Femur (tissue), 1 donor: ENCODE data around the gene XPNPEP1.

Experiments used
- DNase-seq: peaks from one replicate; pipeline ENCODE4 v3.0.0-alpha.2; 2017

XPNPEP1 gene

DNA sequence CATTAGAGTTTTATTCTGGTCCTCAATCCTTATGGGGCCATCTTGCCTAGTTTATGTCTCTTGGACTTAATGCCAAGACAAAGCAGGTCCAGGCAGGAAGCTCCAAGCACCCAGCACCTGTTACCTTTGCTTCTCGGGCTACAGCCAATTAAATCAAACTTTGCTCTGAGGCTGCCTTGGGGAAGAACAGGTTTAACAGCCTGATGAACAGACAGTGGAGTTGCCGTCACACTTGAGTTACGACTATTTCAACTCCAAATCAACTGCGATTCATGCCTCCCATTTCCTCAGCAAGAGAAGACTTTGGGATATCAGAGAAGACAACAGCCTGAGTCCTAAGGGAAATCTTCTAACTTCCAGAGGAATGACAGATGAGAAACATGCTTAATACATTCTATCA is 62.2 kb downstream of the XPNPEP1 start:
- DNase-seq: no peak

DNA sequence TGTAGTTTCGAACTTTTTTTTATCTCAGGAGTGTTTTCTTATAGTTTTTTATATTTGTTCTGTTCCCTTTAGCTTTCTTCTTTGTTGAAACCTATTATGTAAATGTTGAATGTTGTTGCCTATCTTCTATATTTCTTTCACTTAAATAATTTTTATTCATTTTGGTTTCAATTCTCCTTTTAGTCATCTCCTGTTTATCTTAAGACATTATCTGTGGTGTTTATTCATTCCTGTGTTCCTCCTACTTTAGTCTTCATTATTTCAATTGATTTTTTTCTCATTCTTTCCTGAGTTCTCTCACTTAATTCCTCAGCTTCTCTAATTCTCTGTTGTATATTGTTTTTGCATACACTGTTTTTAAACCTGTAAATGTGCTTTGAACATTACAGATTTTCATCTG is 64.1 kb downstream of the XPNPEP1 start:
- no peak for DNase-seq

DNA sequence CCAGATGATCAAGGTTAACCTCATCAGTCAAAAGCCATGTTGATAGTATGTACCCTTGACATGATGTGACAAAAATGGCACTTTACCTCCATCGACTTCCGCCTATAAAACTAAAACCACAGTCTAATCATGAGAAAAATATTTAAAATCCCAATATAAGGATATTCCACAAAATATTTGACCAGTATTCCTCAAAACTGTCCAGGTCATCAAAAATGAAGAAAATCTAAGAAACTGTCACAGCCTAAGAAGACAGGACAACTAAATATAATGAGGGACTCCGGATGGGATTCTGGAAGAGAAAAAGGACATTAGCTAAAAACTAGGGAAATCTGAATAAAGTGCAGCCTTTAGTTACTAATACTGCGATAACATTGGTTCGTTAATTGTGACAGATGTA is 67.6 kb downstream of the XPNPEP1 start:
- no peak for DNase-seq

DNA sequence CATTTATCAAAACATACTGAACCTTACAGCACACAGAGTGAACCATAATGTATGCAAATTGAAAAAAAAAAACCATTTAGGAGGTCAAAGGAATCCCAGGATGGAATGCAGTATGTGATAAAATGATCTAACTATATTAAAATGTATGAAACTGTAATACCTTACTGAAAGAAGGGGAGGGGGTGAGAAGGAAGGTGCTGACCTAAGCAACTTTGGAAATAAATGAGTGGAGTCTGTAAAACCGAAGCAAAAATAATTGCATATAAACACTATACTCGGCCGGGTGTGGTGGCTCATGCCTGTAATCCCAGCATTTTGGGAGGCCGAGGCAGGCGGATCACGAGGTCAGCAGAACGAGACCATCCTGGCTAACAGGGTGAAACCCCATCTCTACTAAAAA is 69.4 kb downstream of the XPNPEP1 start:
- no peak for DNase-seq

DNA sequence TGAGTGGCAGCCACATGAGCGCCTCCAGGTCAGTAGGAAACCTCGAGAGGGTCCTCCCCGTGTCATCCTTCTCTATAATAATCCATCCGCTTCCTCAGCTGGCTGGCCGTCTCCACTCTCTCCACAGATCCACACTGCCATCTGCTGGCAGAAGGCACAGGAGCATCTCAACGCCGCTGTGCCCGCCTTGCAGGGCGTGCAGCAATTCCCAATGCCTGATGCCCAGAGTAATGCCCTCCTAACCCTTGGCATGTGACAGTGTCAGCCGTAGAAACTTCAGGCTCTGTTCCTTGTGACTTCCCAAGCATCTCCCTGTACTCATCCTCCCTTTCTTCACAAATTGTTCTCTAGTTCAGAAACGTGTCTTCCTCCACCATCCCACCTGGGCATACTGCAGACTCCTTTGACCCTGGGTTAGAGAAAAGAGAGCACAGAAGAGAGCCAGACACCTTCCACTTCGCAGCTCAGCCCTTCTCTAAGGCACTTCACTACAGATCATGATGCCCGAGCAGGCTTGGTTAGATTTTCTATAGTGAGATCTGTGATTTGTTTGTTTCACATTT is 70.8 kb downstream of the XPNPEP1 start:
- peak; percentile 84 for DNase-seq

DNA sequence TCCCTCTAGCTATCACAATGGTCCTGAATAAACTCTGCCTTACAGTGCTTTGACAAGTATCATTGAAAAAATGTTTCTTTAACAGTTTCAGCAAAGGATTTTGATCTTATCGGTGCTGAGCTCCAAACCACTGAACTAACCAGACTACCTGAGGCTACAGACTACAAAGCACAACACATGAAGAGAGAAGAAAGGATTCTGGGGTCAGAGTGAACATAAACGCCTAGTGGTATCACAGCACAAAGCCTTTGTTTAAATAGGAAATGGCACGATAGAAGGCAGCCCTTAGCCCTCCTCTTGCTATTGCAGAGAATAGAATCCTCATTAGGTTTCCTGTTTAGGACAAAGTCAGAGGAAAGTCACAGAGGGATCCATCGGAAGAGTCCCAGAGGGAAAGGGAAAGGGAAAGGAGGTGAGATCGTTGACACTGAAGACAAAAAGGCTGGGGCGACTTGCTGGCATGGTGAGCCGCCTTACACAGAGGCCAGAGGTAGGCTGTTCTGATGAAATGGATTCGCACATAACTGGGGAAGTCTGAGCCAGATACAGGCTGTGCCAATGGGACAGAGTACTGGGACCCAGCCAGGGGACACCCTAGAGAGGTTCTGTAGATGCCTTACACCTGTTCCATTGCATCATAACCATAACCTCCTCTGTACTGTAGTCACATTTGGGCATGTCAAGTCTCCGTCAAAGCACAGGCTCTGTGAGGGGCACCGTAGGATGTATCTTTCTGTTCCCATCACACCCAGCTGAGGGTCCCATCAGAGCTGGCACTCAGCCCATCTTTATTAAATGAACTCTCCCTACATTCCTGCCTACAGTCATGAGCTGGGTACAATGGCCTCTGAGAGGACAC is 71.5 kb downstream of the XPNPEP1 start:
- no peak for DNase-seq

DNA sequence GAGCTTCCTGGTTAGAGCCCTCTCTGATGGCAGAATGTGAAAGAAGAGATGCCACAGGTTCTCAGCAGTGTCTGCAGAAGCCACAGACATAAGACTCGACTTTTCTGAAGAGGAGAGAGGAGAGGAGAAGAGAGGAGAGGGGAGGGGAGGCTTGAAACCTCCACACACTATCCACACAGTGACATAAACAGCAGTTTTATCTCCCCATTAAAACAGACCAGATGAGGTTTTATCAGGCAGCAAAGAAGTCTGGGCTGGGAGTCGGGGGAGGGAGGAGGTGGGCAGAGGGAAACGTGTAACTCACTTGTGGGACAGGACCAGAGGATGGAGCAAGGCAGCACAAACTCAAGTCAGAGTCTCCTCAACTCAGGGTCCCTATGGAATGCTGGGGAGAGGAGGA is 76.5 kb downstream of the XPNPEP1 start:
- DNase-seq: no peak

DNA sequence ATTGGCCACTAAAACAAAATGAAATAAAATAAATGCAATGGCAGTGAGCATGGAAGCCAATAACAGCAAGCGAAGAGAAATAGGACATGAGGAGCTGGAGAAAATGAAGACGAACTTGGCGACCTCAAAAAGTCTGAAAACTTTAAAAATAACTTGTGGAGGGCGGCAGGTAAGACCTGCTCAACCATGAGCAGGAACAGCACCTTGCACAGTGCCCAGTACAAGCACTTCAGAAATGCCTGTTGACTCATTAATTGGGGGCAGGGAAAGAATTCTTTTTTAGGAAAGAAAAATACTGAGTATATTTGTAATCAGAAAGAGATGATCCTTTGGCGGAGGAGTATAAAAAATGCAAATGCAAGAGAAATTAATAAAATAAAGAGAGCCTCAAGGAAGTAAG is 78.0 kb downstream of the XPNPEP1 start:
- DNase-seq: no peak

DNA sequence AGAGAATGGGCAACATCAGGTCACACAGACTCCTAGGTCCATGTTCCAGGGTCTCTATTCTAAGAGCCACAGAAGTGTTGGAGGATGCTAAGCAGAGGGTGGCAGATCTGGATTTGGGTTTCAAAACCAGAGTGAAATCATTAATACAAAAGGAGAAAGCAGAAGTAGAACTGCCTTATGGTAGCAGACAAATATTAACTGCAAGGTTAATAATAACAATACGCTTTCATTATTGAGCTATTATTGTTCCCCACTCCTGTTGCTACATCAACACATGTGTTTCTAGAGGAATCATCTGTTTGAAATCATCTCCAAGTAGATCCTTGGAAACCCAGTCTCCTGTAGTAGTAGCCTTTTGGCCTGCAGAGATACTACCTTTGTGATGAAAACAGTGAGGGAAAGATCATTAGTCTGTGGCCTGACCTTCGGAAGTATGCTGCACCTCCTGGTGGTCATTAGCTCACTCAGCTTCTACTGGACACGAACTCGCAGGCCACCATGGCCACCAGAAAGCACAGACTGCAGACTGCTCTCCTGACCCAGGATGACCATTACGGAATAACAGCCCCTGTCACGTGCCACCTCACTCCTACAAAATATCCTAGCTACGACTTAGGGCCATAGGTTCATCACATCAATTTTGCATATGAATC is 84.6 kb downstream of the XPNPEP1 start:
- no peak for DNase-seq

DNA sequence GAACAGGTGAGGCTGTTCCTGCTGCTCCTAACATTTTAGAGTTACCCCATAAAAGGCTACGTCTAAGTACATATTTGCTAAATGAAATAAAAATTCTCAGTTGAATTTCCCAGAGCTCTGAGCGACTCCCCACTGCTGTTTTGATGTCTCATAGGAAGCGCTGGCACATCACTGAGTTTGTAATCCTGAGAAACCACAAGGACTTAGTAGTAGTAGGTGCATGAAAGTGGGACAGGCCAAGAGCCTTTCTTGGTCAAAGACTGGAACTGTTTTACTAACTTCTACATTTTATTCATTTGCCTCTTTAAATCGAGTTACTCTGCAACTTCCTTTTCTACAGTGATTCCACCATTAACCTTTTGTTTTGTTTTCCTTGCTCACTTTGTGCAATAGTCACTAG is 85.9 kb downstream of the XPNPEP1 start:
- DNase-seq: no peak

DNA sequence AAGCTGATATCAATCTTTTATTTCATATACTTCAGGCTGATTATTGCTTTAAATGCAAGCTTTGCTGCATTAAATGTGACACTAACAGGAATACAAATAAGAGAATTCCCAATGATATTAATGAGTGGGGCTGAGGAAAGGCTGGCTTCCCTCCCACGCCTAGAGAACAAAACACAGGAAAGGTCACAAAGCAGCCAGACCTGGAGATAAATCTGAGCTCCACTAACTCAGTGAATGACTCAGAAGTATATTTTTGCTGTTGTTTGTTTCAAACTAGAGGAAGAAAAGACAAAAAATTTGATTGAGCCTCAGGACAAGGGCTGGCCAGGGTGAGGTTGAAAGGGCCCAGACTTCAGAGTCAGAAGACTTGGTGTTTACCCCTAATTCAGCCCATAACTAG is 88.1 kb downstream of the XPNPEP1 start:
- no peak for DNase-seq

DNA sequence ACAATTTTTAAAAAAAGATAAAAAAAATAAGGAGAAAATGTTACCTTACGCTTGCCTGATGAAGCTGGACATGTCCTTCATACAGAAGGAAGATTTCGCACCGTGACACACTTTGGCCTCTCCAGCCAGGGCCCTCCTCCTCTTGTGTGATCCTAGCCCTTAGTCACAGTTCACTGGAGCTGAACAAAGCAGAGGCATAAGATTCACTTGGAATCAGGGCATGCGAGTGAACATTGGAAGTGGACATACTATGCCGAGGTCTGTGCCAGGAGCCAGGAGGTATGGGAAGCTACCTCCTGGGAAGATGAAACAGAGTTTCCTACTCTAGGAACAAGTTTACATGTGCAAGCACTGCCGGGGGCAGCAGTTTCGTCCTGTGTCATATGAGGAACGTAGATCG is 91.5 kb downstream of the XPNPEP1 start:
- DNase-seq: no peak

DNA sequence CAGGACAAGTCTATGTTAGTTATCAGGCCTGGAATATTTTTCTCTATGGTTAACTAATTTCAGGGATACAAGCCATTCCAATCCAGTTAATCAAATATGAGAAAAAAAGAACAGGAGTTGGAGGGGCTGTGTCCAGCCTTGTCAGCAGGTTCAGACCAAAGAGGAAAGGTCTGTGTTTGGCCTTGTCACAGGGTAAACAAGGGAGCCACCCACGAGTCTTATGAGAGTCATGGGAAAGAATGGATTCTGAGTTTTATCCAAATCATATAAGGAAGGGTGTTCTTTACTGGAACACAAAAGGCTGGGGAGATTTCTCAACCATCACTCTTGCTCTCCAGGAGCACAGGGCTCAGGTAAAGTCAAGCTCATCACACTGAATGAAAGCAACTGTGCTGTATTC is 99.1 kb downstream of the XPNPEP1 start:
- DNase-seq: no peak

DNA sequence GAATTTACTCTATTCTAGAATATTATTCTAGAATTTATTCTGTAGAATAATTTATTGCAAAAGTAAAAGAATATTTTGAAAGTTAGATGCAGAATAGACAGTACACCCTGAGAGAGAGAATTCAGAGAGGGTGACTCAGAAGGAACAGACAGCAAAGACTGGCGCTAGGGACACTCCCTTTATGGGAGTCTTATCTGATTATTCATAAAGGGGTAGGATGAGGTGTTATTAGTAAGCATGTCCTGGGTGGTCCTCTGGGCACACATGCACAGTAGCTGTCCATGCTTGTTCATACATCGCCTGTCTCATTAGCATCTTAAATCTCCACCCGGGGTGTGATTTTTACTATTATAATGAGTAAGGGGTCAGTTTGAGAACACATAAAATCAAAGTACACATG is 100.1 kb downstream of the XPNPEP1 start:
- no peak for DNase-seq

DNA sequence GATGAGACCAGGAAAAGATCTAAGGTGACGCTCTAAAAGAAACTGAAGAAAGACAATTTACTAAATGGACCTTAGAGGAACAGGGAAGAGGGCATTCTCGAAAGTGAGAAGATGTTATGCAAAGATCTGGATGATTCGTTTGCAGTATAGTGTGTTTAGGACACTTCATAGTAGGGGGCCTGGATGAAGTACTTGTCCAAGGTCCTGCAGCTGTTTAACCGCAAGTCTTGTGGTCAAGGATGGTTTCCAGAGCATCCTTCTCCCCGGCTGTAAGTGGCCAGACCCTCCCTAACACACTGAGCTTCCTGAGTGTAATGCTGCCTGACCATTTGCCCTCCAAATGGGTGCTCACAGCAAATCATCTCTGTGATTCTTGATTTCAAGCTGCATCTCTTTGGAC is 101.6 kb downstream of the XPNPEP1 start:
- no peak for DNase-seq

DNA sequence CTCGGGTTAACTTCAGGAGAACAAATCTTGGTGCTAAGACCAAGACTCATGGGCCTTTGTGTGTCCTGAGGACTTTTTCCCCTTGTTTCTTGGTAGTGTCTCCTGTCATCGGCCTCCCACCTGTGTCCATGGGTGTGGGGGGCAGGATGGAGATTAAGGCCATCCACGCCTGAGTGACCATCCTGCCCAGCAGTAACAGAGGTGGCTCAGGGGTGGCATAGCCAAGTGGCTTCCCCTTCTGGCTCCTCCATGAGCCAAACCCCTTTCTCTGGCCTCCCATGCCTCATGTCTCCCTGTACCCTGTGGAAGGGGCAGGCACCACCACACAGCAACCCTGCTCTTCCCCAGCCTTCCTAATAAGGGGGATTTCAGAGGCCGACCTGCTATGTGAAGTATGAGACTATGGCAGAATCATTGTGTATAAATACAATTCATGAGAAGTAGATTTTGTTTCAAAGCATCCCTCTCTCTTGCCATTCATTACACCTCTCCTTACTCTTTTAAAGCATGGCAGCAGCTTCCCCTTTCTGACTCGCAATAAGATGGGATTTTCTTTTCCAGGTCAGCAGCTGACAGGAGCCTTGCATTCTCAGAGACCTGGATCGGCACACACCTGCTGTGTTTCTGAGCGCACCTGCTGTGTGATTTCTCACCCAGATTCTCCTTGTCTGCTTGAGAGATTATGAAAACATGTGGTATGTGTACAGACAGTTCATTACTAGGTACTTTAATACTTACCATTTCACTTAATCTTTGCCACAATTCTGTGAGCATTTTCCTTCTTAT is 102.5 kb downstream of the XPNPEP1 start:
- DNase-seq: no peak

DNA sequence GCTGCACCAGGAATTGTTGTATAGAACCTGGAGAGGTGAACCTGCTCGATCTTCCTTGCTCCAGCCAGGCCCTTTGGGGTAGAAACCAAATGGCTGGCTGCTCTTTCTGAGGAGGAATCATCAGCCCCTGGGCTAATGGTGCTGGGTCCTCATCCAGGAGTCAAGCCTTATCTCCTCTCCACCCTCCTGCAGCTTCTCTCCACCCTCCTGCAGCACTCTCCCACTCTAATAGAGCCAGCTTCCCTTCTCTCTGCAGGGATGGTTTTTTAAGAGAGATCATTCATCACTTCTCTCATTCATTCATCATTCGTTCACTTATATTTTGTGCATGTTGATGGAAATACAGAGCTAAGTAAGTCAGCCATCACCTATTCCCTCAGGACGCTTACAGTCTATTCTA is 103.5 kb downstream of the XPNPEP1 start:
- DNase-seq: no peak
